ENCODE data around the gene PDE1C.
A peak's percentile ranks its signal among the peaks of the same experiment; 100 is the strongest.

Gene PDE1C

GRCh38 chr7:31892099-31892829 is 177.9 kb downstream of the PDE1C start:
- Mint-ChIP-seq H3K4me3 (no peak overlapping the region), H3K27ac (no peak overlapping the region), H3K4me1 (no peaks in the 10 kb centered on the region), H3K27me3 (no peaks in the 10 kb centered on the region), H3K9me3 (peaks cover 5 to 21% of the 10 kb centered on the region in 2 donors)
- DNase-seq, result no peak
- ATAC-seq, result no peak

- no peak for DNase-seq
- no peak for ATAC-seq
- Mint-ChIP-seq H3K4me1 (no peaks in the 10 kb centered on the region), H3K4me3 (no peak overlapping the region), H3K9me3 (peaks cover 7 to 31% of the 10 kb centered on the region in 2 donors), H3K27me3 (no peaks in the 10 kb centered on the region), H3K27ac (no peak overlapping the region)
These were observed 179.4 kb downstream of the PDE1C start for GRCh38 chr7:31890766-31891165.

- Mint-ChIP-seq H3K27ac (no peak overlapping the region), H3K9me3 (peaks cover 5 to 25% of the 10 kb centered on the region in 2 donors), H3K27me3 (no peaks in the 10 kb centered on the region), H3K4me1 (no peaks in the 10 kb centered on the region), H3K4me3 (no peak overlapping the region)
- DNase-seq (no peak), ATAC-seq (no peak)
These were observed 180.0 kb downstream of the PDE1C start for GRCh38 chr7:31890198-31890597.

- Mint-ChIP-seq H3K27me3 (no peaks in the 10 kb centered on the region), H3K27ac (no peak overlapping the region), H3K4me3 (no peak overlapping the region), H3K9me3 (peaks cover 5 to 14% of the 10 kb centered on the region in 2 donors), H3K4me1 (peaks cover 6% of the 10 kb centered on the region)
- ATAC-seq, result no peak
- DNase-seq, result no peak
These were observed 183.2 kb downstream of the PDE1C start for GRCh38 chr7:31887006-31887405.

- Mint-ChIP-seq H3K4me3 (no peak overlapping the region), H3K27ac (no peak overlapping the region), H3K4me1 (peaks cover 6% of the 10 kb centered on the region), H3K27me3 (no peaks in the 10 kb centered on the region), H3K9me3 (peaks cover 5 to 14% of the 10 kb centered on the region in 2 donors)
- DNase-seq (no peak), ATAC-seq (no peak)
These were observed 185.0 kb downstream of the PDE1C start for GRCh38 chr7:31885171-31885570.

GRCh38 chr7:31883761-31884164 is 186.4 kb downstream of the PDE1C start:
- DNase-seq (no peak), ATAC-seq (peak; percentile 48)
- Mint-ChIP-seq H3K9me3 (peaks cover 5 to 14% of the 10 kb centered on the region in 2 donors), H3K27ac (no peak overlapping the region), H3K27me3 (no peaks in the 10 kb centered on the region), H3K4me1 (peaks cover 6% of the 10 kb centered on the region), H3K4me3 (no peak overlapping the region)

- Mint-ChIP-seq H3K4me1 (peaks cover 6% of the 10 kb centered on the region), H3K9me3 (peaks cover 5 to 13% of the 10 kb centered on the region in 2 donors), H3K4me3 (no peak overlapping the region), H3K27ac (no peak overlapping the region), H3K27me3 (no peaks in the 10 kb centered on the region)
- no peak for ATAC-seq
- DNase-seq, result no peak
These were observed 188.0 kb downstream of the PDE1C start for GRCh38 chr7:31882187-31882586.

- Mint-ChIP-seq H3K27me3 (no peaks in the 10 kb centered on the region), H3K4me3 (no peak overlapping the region), H3K4me1 (peaks cover 4% of the 10 kb centered on the region), H3K9me3 (no peaks in the 10 kb centered on the region), H3K27ac (no peak overlapping the region)
- DNase-seq, result no peak
- ATAC-seq, result no peak
These were observed 191.3 kb downstream of the PDE1C start for GRCh38 chr7:31878875-31879274.

- no peak overlapping the region for H3K27ac Mint-ChIP-seq
- ATAC-seq (no peak), DNase-seq (no peak)
- H3K4me1 Mint-ChIP-seq, result no peaks in the 10 kb centered on the region
- H3K9me3 Mint-ChIP-seq, result peaks cover 7 to 12% of the 10 kb centered on the region in 2 donors
- H3K27me3 Mint-ChIP-seq, result no peaks in the 10 kb centered on the region
- no peak overlapping the region for H3K4me3 Mint-ChIP-seq
These were observed 194.8 kb downstream of the PDE1C start for GRCh38 chr7:31875424-31875823.

GRCh38 chr7:31874631-31875386 is 195.4 kb downstream of the PDE1C start:
- Mint-ChIP-seq H3K4me3 (no peak overlapping the region), H3K27ac (no peak overlapping the region), H3K9me3 (peaks cover 7 to 12% of the 10 kb centered on the region in 2 donors), H3K27me3 (no peaks in the 10 kb centered on the region), H3K4me1 (no peaks in the 10 kb centered on the region)
- DNase-seq (no peak), ATAC-seq (no peak)

GRCh38 chr7:31873816-31874597 is 196.2 kb downstream of the PDE1C start:
- no peak overlapping the region for H3K4me3 Mint-ChIP-seq
- no peak overlapping the region for H3K27ac Mint-ChIP-seq
- H3K27me3 Mint-ChIP-seq, result no peaks in the 10 kb centered on the region
- DNase-seq (no peak), ATAC-seq (no peak)
- H3K4me1 Mint-ChIP-seq, result no peaks in the 10 kb centered on the region
- H3K9me3 Mint-ChIP-seq, result peaks cover 9 to 12% of the 10 kb centered on the region in 2 donors

GRCh38 chr7:31872545-31873370 is 197.4 kb downstream of the PDE1C start:
- Mint-ChIP-seq H3K4me3 (no peak overlapping the region), H3K4me1 (no peaks in the 10 kb centered on the region), H3K27me3 (no peaks in the 10 kb centered on the region), H3K9me3 (peaks cover 12 to 21% of the 10 kb centered on the region in 2 donors), H3K27ac (no peak overlapping the region)
- DNase-seq (no peak), ATAC-seq (no peak)

GRCh38 chr7:31864646-31865045 is 205.6 kb downstream of the PDE1C start:
- Mint-ChIP-seq H3K9me3 (peaks cover 14 to 30% of the 10 kb centered on the region in 2 donors), H3K27me3 (no peaks in the 10 kb centered on the region), H3K27ac (no peak overlapping the region), H3K4me1 (no peaks in the 10 kb centered on the region), H3K4me3 (no peak overlapping the region)
- no peak for DNase-seq
- no peak for ATAC-seq

- Mint-ChIP-seq H3K4me3 (no peak overlapping the region), H3K9me3 (peaks cover 12 to 16% of the 10 kb centered on the region in 2 donors), H3K27ac (no peak overlapping the region), H3K4me1 (no peaks in the 10 kb centered on the region), H3K27me3 (no peaks in the 10 kb centered on the region)
- DNase-seq (no peak), ATAC-seq (no peak)
These were observed 209.3 kb downstream of the PDE1C start for GRCh38 chr7:31860925-31861324.

- H3K27ac Mint-ChIP-seq, result no peak overlapping the region
- H3K4me3 Mint-ChIP-seq, result no peak overlapping the region
- H3K27me3 Mint-ChIP-seq, result no peaks in the 10 kb centered on the region
- no peaks in the 10 kb centered on the region for H3K4me1 Mint-ChIP-seq
- ATAC-seq, result no peak
- DNase-seq, result no peak
- H3K9me3 Mint-ChIP-seq, result peaks cover 17 to 20% of the 10 kb centered on the region in 2 donors
These were observed 212.2 kb downstream of the PDE1C start for GRCh38 chr7:31858055-31858454.
